PFSK-1 (cell line): ENCODE results near the gene TNFRSF12A.

Experiments
- FOXP2 ChIP-seq: optimal IDR thresholded peaks from 2 replicates; pipeline ENCODE3; 2011; ENCODE audit warnings: borderline replicate concordance, control low read depth, inconsistent platforms; ENCODE audit not compliant: insufficient read depth; ENCODE audit errors: extremely low read length, extremely low read depth
- POLR2AphosphoS5 ChIP-seq: IDR thresholded peaks from 2 replicates; pipeline ENCODE4 v1.6.1; 2012; ENCODE audit warnings: low read depth, mild to moderate bottlenecking, control low read depth, low read length, moderate library complexity
- TAF1 ChIP-seq: IDR thresholded peaks from 2 replicates; pipeline ENCODE4 v1.6.1; 2012; ENCODE audit warnings: low read length, control low read depth, borderline replicate concordance; ENCODE audit not compliant: insufficient read depth
- TF ChIP-seq, protein P1 (sequence below), 2 experiments: IDR thresholded peaks; 2 replicates each; pipeline versions ENCODE4 v1.6.1 to v1.8.0; 2011 to 2012; ENCODE audit warnings: low read depth in 2 of 2, low read length in 2 of 2, control low read depth in 1 of 2, inconsistent platforms in 1 of 2, mild to moderate bottlenecking in 1 of 2, moderate library complexity in 1 of 2; ENCODE audit not compliant: insufficient read depth in 1 of 2

DNA sequence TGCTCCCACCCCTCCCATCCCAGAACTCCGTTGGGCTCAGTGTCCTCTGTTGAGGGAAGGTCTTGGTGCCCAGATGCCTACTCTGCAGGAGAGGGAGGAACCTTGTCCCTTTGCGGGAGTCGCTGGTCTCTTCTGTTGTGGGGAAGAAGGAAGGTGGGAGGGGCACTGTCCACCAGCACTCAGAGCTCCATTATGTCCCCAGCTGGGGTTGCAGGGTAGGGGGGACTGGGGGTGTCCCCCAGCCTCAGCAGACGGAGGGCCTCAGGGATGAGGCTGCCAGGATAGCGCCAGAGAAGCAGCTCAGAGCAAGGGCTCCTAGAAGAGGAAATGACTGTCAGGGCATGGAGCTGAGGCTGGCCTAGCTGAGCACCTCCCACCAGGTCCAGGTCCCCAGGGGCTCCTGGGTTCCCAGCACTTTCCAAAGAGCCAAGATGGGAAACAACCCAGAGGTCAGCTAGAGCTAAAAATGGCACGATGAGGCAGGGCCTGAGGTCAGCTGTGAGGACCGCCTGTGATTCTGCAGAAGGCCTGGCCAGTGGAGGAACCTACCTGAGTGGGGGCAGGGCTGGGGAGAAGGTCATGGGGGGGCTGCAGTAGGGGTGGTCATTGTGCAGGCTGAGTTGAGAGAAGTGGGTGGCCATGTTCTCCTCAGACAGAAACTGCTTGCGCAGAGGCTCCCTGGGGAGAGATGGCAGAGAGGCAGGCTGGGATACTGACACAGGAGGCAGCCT, 2.7 kb downstream of the TNFRSF12A start:
- no peak for TF ChIP-seq FOXP2
- TF ChIP-seq, protein P1, sequence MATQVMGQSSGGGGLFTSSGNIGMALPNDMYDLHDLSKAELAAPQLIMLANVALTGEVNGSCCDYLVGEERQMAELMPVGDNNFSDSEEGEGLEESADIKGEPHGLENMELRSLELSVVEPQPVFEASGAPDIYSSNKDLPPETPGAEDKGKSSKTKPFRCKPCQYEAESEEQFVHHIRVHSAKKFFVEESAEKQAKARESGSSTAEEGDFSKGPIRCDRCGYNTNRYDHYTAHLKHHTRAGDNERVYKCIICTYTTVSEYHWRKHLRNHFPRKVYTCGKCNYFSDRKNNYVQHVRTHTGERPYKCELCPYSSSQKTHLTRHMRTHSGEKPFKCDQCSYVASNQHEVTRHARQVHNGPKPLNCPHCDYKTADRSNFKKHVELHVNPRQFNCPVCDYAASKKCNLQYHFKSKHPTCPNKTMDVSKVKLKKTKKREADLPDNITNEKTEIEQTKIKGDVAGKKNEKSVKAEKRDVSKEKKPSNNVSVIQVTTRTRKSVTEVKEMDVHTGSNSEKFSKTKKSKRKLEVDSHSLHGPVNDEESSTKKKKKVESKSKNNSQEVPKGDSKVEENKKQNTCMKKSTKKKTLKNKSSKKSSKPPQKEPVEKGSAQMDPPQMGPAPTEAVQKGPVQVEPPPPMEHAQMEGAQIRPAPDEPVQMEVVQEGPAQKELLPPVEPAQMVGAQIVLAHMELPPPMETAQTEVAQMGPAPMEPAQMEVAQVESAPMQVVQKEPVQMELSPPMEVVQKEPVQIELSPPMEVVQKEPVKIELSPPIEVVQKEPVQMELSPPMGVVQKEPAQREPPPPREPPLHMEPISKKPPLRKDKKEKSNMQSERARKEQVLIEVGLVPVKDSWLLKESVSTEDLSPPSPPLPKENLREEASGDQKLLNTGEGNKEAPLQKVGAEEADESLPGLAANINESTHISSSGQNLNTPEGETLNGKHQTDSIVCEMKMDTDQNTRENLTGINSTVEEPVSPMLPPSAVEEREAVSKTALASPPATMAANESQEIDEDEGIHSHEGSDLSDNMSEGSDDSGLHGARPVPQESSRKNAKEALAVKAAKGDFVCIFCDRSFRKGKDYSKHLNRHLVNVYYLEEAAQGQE (IDR thresholded peaks at IDR 0.05; ENCODE audit: insufficient read depth in 1 of 2, low read depth in 2 of 2, low read length in 2 of 2) = no peak
- no peak; the same call in 1 of the 2 replicates for TF ChIP-seq POLR2AphosphoS5
- TF ChIP-seq TAF1 = no peak
